ENCODE measurements around the gene MIP. TPM values are rescaled to one million over a fixed set of nuclear protein-coding genes. Genes with fewer than 3 reads are reported as not detected.
"Not testable (repeated sequence)": the region's sequence is repeated elsewhere in the genome, so short reads cannot be mapped to it uniquely, and the experiment has no call there.

The MIP gene
- polyA plus RNA-seq, 6 donors from 2014 or later: not detected

DNA sequence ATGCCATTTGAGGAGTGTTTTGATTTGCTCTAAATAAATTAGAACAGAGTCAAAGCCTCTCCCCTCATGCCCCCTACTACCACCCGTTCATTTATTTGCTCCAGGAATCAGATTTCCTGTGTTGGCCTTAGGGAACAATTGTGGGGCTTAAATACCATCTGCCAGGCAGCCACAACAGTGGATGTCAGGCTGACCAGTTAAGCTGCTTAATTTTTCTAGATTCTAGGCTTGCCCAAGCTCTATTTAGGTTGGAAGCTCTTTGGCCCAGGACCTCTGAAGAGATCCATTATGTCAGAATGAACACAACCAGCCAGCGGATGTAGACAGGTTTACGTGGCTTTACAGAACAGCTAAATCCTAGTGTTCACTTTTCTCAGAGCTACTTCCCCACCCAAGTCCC lies 4.2 kb downstream of the MIP start:
- H3K4me3 Mint-ChIP-seq: peak overlapping the region; percentile 15 to 95 (median 95)
- ATAC-seq (ENCODE audit: low read depth in 2 of 2): no peak
- H3K27me3 Mint-ChIP-seq: no peaks in the 10 kb centered on the region

DNA sequence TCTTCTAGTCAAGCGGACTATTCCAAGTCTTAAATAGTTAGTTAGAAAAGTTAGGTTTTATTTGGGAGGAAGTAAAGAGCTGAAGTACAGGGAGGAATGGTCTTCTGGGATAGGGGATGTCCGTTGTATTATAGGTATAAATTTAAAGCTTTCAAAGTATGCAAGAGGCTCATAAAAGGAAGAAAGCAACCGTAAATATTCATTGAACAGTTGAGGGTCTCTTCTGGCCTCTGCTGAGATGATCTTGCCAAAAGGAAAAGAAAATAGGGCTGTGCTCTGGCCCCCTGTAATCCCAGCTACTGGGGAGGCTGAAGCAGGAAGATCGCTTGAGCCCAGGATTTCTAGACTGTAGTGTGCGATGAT lies 4.9 kb downstream of the MIP start:
- Mint-ChIP-seq H3K27me3 (no peaks in the 10 kb centered on the region), H3K36me3 (no peaks in the 10 kb centered on the region), H3K9me3 (no peaks in the 10 kb centered on the region), H3K27ac (peak overlapping the region; percentile 92 to 99 (median 96)), H3K4me3 (peak overlapping the region; percentile 86 to 97 (median 95)), H3K4me1 (peaks cover 26 to 43% (median 30%) of the 10 kb centered on the region in 3 donors)
- DNase-seq: no peak
- ATAC-seq (ENCODE audit: low read depth in 2 of 2): peak in 1 of 2 donors; percentile 2

More for the DNA sequence above, 4.2 kb downstream of the MIP start:
- H3K9me3 Mint-ChIP-seq: no peaks in the 10 kb centered on the region
- H3K36me3 Mint-ChIP-seq: no peaks in the 10 kb centered on the region
- H3K27ac Mint-ChIP-seq: peak overlapping the region in 4 of 6 donors; percentile 5 to 98 (median 96)
- H3K4me1 Mint-ChIP-seq: peaks cover 24 to 39% (median 27%) of the 10 kb centered on the region in 3 donors
- no peak for DNase-seq

DNA sequence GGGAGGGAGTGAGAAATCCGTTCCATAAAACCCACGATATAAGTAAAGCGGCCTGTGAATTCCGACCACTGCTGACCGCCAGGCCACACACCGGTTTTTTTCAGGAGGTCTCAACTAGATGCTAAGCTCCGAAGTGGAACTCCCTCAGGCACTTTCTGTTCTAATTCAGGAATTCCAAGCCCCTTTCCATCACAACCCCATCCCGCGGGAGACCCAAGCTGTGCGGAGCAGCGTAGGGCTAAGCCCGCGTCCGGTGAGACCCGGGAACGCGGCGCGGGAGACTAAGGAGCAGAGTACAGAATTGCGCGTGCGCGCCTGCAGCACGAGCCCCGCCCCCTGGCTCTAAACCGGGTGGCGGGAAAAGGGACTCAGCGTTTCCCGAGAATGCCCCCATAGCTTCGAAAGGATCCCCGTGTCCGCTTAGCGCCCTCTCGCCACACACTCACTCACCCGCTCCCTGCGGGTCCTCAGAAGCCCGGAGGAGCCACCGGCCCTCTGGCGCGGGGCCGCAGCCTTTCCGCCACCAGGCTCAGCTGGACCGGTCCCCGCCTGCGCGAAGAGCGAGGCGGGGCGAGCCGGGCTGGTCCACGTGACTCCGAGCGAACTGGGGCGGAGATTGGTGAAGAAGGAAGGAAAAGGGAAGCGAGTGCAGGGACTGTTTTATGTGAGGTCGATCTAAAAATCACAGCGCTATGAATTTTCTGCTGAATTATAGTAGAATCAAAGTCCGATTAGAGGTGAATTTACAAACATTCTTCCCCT lies 5.4 kb downstream of the MIP start, which contains the start of gene TIMELESS:
TIMELESS (minus strand) TSS at position 567 of the 762 bp plus-strand sequence. CDS start 15,256 bp downstream, outside the sequence.
- peak; percentile 99 for ATAC-seq (ENCODE audit: low read depth in 2 of 2)
- peak within 1 kb of the TSS; percentile 86 to 97 (median 95) for H3K4me3 Mint-ChIP-seq
- H3K36me3 Mint-ChIP-seq: peaks cover 4 to 5% of the 10 kb centered on the region in 2 donors
- no peaks in the 10 kb centered on the region for H3K27me3 Mint-ChIP-seq
- peak within 1 kb of the TSS; percentile 92 to 99 (median 96) for H3K27ac Mint-ChIP-seq
- peaks cover 32 to 49% (median 35%) of the 10 kb centered on the region in 3 donors for H3K4me1 Mint-ChIP-seq
- peak; percentile 90 for DNase-seq
- H3K9me3 Mint-ChIP-seq: peaks cover 0 to 3% (median 0%) of the 10 kb centered on the region in 7 donors

DNA sequence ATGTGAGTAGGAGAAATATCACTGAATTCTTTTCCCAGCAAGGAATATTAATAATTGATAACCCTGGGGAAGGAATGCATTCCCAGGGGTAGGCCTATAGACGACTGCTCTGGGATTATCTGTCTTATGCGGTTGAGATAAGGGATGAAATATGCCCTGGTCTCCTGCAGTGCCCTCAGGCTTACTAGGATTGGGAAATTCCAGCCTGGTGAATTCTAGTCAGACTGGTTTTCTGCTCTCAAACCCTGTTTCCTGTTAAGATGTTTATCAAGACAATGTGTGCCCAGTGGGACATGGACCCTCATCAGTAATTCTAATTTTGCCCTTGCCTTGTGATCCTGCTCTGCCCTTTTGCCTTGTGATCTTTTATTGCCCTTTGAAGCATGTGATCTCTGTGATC lies 11.2 kb downstream of the MIP start:
- not testable (repeated sequence) for H3K27ac Mint-ChIP-seq; DNase-seq; H3K9me3 Mint-ChIP-seq; H3K27me3 Mint-ChIP-seq; H3K4me3 Mint-ChIP-seq; ATAC-seq (ENCODE audit: low read depth in 2 of 2)
- Mint-ChIP-seq H3K4me1 (peaks cover 27 to 39% (median 35%) of the 10 kb centered on the region in 3 donors), H3K36me3 (peaks cover 15% of the 10 kb centered on the region in 2 donors)

DNA sequence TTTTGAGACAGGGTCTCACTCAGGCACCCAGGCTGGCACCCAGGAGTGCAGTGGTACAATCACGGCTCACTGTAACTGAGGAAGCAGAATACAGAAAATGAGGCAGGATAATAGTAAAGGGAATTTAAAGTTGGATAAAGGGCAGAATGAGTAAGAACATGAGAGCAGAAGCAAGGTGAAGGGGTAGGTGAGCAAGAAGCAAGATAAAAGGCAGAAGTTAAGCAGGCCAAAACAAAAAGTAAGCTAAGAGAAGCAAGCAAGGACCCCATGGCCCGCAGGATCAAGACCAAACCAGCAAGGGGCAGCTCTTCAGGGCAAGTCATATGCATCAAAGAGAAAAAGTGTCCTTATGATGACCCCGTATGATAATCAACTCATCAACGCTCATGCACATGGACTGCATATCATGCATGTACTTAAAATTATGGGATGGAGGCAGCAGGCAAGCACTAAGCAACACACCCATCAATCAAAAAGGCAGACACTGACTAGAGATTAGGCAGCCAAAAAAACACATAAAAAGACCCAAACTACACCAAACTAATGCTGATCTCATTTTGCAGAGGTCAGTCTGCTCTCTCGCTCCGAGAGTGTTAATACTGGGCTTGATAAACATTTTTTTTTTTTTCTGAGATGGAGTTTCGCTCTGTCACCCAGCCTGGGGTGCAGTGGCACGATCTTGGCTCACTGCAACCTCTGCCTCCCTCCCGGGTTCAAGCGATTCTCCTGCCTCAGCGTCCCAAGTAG lies 16.9 kb downstream of the MIP start:
- DNase-seq (no peak), ATAC-seq (ENCODE audit: low read depth in 2 of 2) (no peak)
- no peak overlapping the region for H3K4me3 Mint-ChIP-seq
- peaks cover 0 to 23% (median 8%) of the 10 kb centered on the region in 3 donors for H3K4me1 Mint-ChIP-seq
- peaks cover 7 to 16% of the 10 kb centered on the region in 2 donors for H3K36me3 Mint-ChIP-seq
- no peaks in the 10 kb centered on the region for H3K27me3 Mint-ChIP-seq
- H3K9me3 Mint-ChIP-seq: no peaks in the 10 kb centered on the region
- peak overlapping the region in 3 of 6 donors; percentile 51 to 72 (median 52) for H3K27ac Mint-ChIP-seq

DNA sequence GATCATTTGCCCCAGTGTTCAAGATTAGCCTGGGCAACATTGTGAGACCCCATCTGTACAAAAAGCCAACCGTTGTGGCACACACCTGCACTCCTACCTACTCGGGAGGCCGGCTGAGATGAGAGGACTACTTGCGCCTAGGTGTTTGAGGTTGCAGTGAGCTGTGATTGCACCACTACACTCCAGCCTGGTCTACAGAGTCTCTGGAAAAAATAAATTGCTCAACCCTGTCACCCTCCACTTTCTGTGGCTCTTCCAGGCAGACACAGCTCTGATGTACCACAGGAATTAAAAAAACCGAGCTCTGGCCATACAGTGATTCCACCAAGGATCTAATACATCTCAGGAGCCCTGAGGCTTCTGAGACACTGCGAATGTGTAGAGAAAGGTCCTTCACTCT lies 19.6 kb downstream of the MIP start:
- Mint-ChIP-seq H3K4me3 (no peak overlapping the region), H3K27me3 (no peaks in the 10 kb centered on the region), H3K4me1 (peaks cover 0 to 15% (median 9%) of the 10 kb centered on the region in 3 donors), H3K36me3 (peaks cover 12% of the 10 kb centered on the region in 2 donors), H3K27ac (no peak overlapping the region), H3K9me3 (no peaks in the 10 kb centered on the region)
- ATAC-seq (ENCODE audit: low read depth in 2 of 2) (no peak), DNase-seq (no peak)

DNA sequence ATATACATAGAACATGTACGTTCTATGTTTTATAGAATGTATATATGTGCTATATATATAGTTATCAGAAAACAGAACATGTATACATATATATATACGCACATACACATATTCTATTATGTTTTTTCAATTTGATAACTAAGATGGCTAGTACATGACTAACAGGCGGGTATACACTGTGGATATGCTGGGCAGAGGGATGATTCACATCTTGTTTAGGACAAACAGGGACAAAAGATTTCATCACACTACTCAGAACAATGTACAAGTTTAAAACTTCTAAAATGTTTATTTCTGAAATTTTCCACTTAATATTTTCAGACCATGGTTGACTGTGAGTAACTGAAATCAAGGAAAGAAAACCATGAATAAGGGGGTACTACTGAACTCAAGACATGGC lies 22.6 kb downstream of the MIP start:
- H3K9me3 Mint-ChIP-seq: no peaks in the 10 kb centered on the region
- ATAC-seq (ENCODE audit: low read depth in 2 of 2): no peak
- no peak overlapping the region for H3K4me3 Mint-ChIP-seq
- DNase-seq: no peak
- H3K36me3 Mint-ChIP-seq: peaks cover 14 to 22% of the 10 kb centered on the region in 2 donors
- peaks cover 0 to 6% (median 3%) of the 10 kb centered on the region in 3 donors for H3K4me1 Mint-ChIP-seq
- no peak overlapping the region for H3K27ac Mint-ChIP-seq
- no peaks in the 10 kb centered on the region for H3K27me3 Mint-ChIP-seq

DNA sequence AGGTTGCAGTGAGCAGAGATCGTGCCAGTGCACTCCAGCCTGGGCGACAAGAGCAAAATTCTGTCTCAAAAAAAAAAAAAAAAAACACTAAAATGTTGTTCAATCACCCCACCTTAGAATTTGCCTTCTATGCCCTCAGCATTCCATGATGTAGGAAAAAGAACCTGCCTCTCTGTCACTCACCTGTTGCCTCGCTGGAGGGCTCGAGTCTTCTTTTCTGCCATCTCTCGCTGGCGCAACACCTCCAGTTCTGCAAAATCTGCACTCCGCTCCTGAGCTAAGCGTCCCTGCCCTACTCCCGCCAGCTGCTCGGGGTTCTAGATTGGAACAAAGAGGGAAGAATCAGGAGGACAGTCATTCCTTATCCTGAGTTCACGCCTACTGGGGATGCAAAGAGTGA lies 23.2 kb downstream of the MIP start:
- peak overlapping the region in 2 of 6 donors; percentile 73 to 76 for H3K27ac Mint-ChIP-seq

DNA sequence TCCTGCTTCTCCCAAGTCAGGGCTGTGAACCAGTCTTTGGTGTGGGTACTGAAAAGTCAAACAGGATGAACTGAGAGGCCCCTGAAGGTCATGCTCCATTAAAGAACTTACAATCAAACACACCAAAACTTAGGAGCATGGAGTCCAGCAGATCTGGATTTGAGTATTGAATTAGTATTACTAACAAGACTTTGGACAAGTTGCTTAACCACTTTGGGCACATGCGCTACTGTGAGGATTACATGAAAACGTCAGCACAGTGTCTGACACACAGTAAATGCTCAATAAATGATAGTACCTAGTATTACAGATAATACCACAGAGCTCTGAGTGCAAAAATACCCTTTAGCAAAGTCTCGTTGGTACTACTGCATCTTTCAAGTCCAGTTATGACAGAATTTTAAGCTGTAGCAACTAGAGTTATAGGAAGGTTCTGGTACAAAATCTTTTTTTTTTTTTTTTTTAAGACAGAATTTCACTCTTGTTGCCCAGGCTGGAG lies 28.5 kb downstream of the MIP start:
- DNase-seq: no peak
- H3K4me3 Mint-ChIP-seq: no peak overlapping the region
- H3K4me1 Mint-ChIP-seq: peaks cover 0 to 9% (median 0%) of the 10 kb centered on the region in 3 donors
- H3K36me3 Mint-ChIP-seq: peaks cover 29 to 35% of the 10 kb centered on the region in 2 donors
- no peaks in the 10 kb centered on the region for H3K27me3 Mint-ChIP-seq
- H3K27ac Mint-ChIP-seq: no peak overlapping the region
- no peaks in the 10 kb centered on the region for H3K9me3 Mint-ChIP-seq
- ATAC-seq (ENCODE audit: low read depth in 2 of 2): no peak

More for the DNA sequence above, 23.2 kb downstream of the MIP start:
- Mint-ChIP-seq H3K36me3 (peaks cover 14 to 22% of the 10 kb centered on the region in 2 donors), H3K4me3 (peak overlapping the region in 1 of 8 donors; percentile 37), H3K4me1 (peaks cover 0 to 6% (median 2%) of the 10 kb centered on the region in 3 donors), H3K9me3 (no peaks in the 10 kb centered on the region), H3K27me3 (no peaks in the 10 kb centered on the region)
- ATAC-seq (ENCODE audit: low read depth in 2 of 2): no peak
- DNase-seq: no peak

DNA sequence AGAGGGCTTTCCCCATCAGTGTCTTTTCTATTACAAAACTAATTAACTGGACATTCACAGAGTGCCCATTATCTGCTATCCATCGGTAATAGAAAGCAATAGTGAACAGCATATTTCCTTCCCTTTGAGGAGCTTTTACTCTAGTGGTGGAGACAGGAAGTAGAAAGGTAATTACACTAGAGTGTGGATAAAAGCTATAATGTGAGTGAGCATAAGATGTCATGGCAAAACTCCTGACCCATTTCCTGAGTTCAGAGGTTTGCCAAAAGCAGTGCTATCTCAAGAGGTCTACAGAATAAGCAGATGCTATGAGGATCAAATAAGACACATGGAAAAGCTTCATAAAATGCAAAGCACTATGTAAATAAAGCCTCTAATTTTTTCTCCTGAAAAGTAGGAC lies 29.3 kb downstream of the MIP start:
- H3K36me3 Mint-ChIP-seq: peaks cover 31 to 42% of the 10 kb centered on the region in 2 donors
- no peak overlapping the region for H3K4me3 Mint-ChIP-seq
- DNase-seq (no peak), ATAC-seq (ENCODE audit: low read depth in 2 of 2) (no peak)
- no peaks in the 10 kb centered on the region for H3K27me3 Mint-ChIP-seq
- H3K9me3 Mint-ChIP-seq: no peaks in the 10 kb centered on the region
- peak overlapping the region in 1 of 6 donors; percentile 34 for H3K27ac Mint-ChIP-seq
- H3K4me1 Mint-ChIP-seq: peaks cover 0 to 9% (median 0%) of the 10 kb centered on the region in 3 donors

DNA sequence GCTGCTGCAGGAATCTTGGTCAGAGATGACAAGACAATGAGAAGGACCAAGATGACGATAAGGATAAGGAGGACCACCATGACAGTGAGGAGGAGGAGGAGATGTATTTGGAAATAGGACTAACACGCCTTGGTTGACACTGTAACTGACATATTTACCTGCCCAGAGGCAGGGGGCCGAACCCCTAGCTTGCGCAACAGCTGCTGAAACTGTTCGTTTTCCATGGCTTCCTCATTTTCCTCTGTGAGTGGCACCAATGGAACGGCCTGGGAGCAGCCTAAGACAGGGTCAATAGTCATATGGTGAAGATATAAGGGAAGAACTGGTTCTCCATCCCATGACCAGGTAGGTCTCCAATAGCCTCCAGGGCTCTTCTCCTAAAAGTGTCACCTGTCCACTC lies 34.0 kb downstream of the MIP start:
- H3K27ac Mint-ChIP-seq: peak overlapping the region in 2 of 6 donors; percentile 57 to 97
- no peaks in the 10 kb centered on the region for H3K27me3 Mint-ChIP-seq
- no peaks in the 10 kb centered on the region for H3K9me3 Mint-ChIP-seq
- H3K36me3 Mint-ChIP-seq: peaks cover 32 to 40% of the 10 kb centered on the region in 2 donors
- DNase-seq: no peak
- H3K4me3 Mint-ChIP-seq: no peak overlapping the region
- ATAC-seq (ENCODE audit: low read depth in 2 of 2): no peak
- H3K4me1 Mint-ChIP-seq: peaks cover 0 to 5% (median 0%) of the 10 kb centered on the region in 3 donors

DNA sequence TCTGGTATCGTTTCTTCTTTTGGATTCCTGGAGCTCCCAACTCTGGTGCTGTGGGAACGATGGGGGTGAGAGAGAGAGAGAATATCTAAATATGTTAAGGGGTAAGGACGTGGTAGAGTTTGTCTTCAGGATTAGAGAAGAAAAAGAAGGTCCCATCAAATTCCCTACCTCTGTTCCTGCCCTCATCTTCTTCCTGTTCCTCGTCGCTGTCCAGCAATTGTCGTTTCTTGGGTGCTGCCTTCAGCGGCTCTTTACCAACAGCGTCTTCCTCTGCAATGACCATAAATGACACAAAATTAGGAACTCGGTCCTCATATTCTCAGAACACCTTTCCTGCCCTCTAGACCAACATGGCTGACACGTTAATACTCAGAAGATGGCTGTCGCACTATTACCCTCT lies 36.7 kb downstream of the MIP start:
- no peak for DNase-seq
- peaks cover 0 to 2% (median 0%) of the 10 kb centered on the region in 3 donors for H3K4me1 Mint-ChIP-seq
- H3K27ac Mint-ChIP-seq: peak overlapping the region in 3 of 6 donors; percentile 27 to 86 (median 61)
- H3K36me3 Mint-ChIP-seq: peaks cover 12 to 32% of the 10 kb centered on the region in 2 donors
- ATAC-seq (ENCODE audit: low read depth in 2 of 2): no peak
- no peaks in the 10 kb centered on the region for H3K27me3 Mint-ChIP-seq
- no peak overlapping the region for H3K4me3 Mint-ChIP-seq
- H3K9me3 Mint-ChIP-seq: no peaks in the 10 kb centered on the region

DNA sequence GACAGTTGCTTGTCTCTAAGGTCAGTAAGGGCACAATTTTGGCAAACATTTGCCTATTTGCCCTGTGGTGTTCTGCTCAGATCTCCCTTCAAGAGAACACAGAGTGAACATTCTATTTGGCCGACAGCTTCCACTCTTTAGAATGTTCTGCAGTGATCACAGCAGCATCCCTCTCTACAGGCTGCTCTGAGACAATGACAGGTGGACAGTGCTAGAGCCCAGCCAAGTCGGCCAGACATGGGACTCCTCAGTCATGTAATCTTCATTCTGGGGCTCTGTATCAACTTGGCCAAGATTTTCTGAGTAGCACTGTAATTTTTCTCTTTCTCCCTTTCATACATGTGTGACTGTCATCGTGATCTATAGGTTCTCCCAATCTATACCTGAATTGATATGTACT lies 40.1 kb downstream of the MIP start:
- ATAC-seq (ENCODE audit: low read depth in 2 of 2): no peak
- H3K27me3 Mint-ChIP-seq: no peaks in the 10 kb centered on the region
- peaks cover 0 to 1% (median 0%) of the 10 kb centered on the region in 7 donors for H3K9me3 Mint-ChIP-seq
- H3K4me1 Mint-ChIP-seq: peaks cover 0 to 2% (median 0%) of the 10 kb centered on the region in 3 donors
- peak overlapping the region in 5 of 6 donors; percentile 7 to 72 (median 43) for H3K27ac Mint-ChIP-seq
- DNase-seq: no peak
- H3K4me3 Mint-ChIP-seq: no peak overlapping the region
- peaks cover 4 to 6% of the 10 kb centered on the region in 2 donors for H3K36me3 Mint-ChIP-seq
